RWPE2 (cell line): ENCODE measurements around the gene MOCOS.
"Not testable (repeated sequence)": the region's sequence is repeated elsewhere in the genome, so short reads cannot be mapped to it uniquely, and the experiment has no call there.

Experiments
- ATAC-seq: fragments of 200-7000 bp; cut with Tn5 transposase; 3 replicates; pipeline ENCODE4 v1.9.1; 2021; ENCODE audit warnings: low read depth
- DNase-seq: peaks from one replicate; pipeline ENCODE4 v3.0.0-alpha.2; 2020; ENCODE audit warnings: low spot score
- H3K27ac ChIP-seq: fragments of 450-650 bp; 2 replicates; pipeline ENCODE4 v1.5.1; 2017; ENCODE audit warnings: mild to moderate bottlenecking; ENCODE audit not compliant: poor library complexity, severe bottlenecking
- H3K27me3 ChIP-seq: fragments of 250-450 bp; sonication (Bioruptor Pico); 2 replicates; pipeline ENCODE4 v1.5.1; 2021; ENCODE audit warnings: mild to moderate bottlenecking, moderate library complexity; ENCODE audit not compliant: insufficient read depth, poor library complexity, severe bottlenecking
- H3K36me3 ChIP-seq: fragments of 250-450 bp; sonication (Bioruptor Pico); 2 replicates; pipeline ENCODE4 v1.5.1; 2020; ENCODE audit warnings: low read depth, mild to moderate bottlenecking, moderate library complexity
- H3K4me1 ChIP-seq: fragments of 250-450 bp; sonication (Bioruptor Pico); 2 replicates; pipeline ENCODE4 v1.5.1; 2021; ENCODE audit warnings: mild to moderate bottlenecking, moderate library complexity; ENCODE audit not compliant: insufficient read depth, poor library complexity, severe bottlenecking
- H3K4me3 ChIP-seq: fragments of 250-450 bp; sonication (Bioruptor Pico); 2 replicates; pipeline ENCODE4 v1.5.1; 2021; ENCODE audit warnings: mild to moderate bottlenecking, moderate library complexity; ENCODE audit not compliant: severe bottlenecking
- H3K9me3 ChIP-seq: fragments of 250-450 bp; sonication (Bioruptor Pico); 2 replicates; pipeline ENCODE4 v1.5.1; 2021; ENCODE audit warnings: mild to moderate bottlenecking, moderate library complexity; ENCODE audit not compliant: severe bottlenecking
- TF ChIP-seq, protein P1 (sequence below): fragments of 450-650 bp; IDR thresholded peaks from one replicate; pipeline ENCODE4 v1.5.1; 2017; ENCODE audit warnings: mild to moderate bottlenecking, moderate library complexity; ENCODE audit not compliant: poor library complexity, severe bottlenecking

MOCOS gene

DNA sequence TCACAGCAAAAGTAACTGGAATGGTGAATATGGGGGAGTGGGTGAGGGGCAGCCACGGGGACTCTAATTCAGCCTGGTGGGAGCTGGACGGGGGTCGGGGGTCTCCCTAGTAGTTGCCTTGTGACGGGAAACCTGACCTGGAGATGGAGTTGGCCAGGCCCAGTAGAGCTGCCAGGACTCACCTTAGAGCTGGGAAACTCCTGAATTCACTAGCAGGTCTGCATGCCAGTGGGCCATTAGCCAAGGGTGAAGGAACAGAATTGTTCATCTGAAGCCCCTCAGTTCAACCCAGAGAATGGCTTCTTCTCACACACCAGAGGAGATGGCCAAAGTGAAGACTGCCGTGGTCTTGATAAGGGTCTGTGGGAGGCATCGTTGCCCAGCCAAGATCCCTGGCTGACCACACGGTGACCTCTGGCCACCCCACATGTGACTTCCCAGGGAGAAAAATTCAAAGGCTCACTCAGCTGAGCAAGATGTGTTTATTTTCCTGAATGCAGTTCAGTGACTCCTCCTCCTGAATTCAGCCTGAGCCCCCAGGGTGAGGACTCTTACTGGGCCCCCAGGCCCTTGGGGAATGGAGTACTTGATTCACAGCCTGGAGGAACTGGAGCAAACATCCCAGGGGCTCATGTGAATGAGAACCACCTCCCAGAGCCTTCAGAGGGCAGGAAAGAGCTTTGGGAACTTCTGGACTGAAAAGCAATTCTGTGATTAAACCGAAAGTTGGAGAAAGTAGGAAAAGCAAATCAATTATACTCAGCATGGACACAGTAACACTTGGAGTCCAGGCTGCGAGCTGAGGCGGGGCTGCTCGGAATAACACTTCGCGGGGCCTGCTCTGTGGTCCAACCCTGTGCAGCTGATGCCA is 25.2 kb downstream of the MOCOS start:
- no peaks in the 10 kb centered on the region for H3K9me3 ChIP-seq
- TF ChIP-seq, protein P1, sequence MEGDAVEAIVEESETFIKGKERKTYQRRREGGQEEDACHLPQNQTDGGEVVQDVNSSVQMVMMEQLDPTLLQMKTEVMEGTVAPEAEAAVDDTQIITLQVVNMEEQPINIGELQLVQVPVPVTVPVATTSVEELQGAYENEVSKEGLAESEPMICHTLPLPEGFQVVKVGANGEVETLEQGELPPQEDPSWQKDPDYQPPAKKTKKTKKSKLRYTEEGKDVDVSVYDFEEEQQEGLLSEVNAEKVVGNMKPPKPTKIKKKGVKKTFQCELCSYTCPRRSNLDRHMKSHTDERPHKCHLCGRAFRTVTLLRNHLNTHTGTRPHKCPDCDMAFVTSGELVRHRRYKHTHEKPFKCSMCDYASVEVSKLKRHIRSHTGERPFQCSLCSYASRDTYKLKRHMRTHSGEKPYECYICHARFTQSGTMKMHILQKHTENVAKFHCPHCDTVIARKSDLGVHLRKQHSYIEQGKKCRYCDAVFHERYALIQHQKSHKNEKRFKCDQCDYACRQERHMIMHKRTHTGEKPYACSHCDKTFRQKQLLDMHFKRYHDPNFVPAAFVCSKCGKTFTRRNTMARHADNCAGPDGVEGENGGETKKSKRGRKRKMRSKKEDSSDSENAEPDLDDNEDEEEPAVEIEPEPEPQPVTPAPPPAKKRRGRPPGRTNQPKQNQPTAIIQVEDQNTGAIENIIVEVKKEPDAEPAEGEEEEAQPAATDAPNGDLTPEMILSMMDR = no peak
- DNase-seq = no peak

DNA sequence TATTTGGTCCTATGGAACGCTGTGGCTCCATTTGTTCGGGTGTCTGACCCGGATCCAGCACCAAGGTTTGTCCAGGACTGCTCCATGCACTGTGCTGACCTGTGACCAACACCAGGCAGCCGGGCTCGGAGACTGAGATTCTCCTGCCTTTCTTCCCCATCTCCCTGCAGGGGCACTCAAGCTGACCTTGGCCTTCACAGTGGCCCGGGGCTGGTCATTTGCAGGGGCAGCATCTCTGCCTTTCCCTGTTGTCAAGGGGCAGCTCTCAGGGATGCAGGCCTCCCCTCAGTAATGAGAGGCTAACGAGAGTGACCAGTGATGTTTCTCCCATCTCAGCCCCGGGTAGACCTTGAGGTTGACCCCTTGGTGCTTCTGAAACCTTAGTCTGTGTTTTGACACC is 27.5 kb downstream of the MOCOS start:
- Histone ChIP-seq H3K27me3 (no peaks in the 10 kb centered on the region), H3K36me3 (peaks cover 73% of the 10 kb centered on the region), H3K27ac (no peak overlapping the region), H3K9me3 (no peaks in the 10 kb centered on the region), H3K4me3 (no peak overlapping the region), H3K4me1 (no peaks in the 10 kb centered on the region)
- TF ChIP-seq, protein P1 = no peak
- ATAC-seq = no peak
- no peak for DNase-seq

More for the DNA sequence above, 25.2 kb downstream of the MOCOS start:
- no peaks in the 10 kb centered on the region for H3K27me3 ChIP-seq
- H3K4me3 ChIP-seq = no peak overlapping the region
- H3K36me3 ChIP-seq = peaks cover 83% of the 10 kb centered on the region
- no peak for ATAC-seq
- no peaks in the 10 kb centered on the region for H3K4me1 ChIP-seq
- H3K27ac ChIP-seq = no peak overlapping the region

DNA sequence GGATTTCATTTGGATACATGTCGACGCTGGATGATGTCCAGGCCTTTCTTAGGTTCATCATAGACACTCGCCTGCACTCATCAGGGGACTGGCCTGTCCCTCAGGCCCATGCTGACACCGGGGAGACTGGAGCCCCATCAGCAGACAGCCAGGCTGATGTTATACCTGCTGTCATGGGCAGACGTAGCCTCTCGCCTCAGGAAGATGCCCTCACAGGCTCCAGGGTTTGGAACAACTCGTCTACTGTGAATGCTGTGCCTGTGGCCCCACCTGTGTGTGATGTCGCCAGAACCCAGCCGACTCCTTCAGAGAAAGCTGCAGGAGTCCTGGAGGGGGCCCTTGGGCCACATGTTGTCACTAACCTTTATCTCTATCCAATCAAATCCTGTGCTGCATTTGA is 28.3 kb downstream of the MOCOS start:
- ATAC-seq = no peak
- no peak for DNase-seq
- Histone ChIP-seq H3K9me3 (no peaks in the 10 kb centered on the region), H3K36me3 (peaks cover 68% of the 10 kb centered on the region), H3K27me3 (no peaks in the 10 kb centered on the region), H3K4me3 (no peak overlapping the region), H3K27ac (no peak overlapping the region), H3K4me1 (no peaks in the 10 kb centered on the region)
- TF ChIP-seq, protein P1 = no peak

DNA sequence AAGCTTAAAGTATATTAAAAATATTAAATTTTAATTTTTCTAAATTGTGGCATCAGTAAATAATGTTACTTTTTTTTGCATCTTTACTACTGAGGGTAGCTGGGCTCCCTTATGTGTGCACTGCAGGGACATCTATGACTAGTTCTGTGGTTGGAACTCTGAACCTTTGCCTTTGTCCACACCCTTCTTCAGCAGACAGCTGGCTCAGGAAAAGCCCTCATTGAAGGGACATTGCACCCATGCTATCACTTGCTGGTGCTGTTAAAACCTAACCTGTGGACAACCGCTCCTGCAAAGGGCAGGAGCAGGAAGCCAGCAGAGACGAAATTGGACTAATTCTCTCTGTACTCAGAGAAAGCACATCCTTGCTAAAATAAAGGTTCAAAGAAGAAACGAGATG is 30.1 kb downstream of the MOCOS start:
- Histone ChIP-seq H3K27ac (no peak overlapping the region), H3K4me1 (no peaks in the 10 kb centered on the region), H3K9me3 (no peaks in the 10 kb centered on the region), H3K36me3 (peaks cover 59% of the 10 kb centered on the region), H3K4me3 (no peak overlapping the region), H3K27me3 (no peaks in the 10 kb centered on the region)
- ATAC-seq = no peak
- TF ChIP-seq, protein P1 = no peak
- DNase-seq = no peak

DNA sequence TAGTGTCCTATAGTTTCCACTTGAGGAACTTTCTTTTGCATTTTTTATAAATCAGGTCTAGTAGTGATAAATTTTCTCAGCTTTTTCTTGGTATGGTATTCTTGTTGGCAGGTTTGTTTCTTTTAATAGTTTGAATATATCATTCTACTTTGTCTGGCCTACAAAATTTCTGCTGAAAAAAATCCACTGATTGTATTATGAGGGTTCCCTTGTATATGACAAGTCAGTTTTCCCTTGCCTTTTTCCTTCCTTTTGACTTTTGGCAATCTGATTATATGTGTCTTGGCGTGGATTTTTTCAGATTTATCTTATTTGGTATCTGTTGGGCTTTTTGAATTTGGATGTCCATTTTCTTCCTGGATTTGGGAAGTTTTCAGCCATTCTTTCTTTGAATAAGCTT is 41.9 kb downstream of the MOCOS start:
- Histone ChIP-seq H3K36me3 (peaks cover 92% of the 10 kb centered on the region), H3K9me3 (peaks cover 3% of the 10 kb centered on the region), H3K27ac (no peak overlapping the region), H3K4me3 (no peak overlapping the region), H3K27me3 (no peaks in the 10 kb centered on the region), H3K4me1 (no peaks in the 10 kb centered on the region)
- TF ChIP-seq, protein P1 = no peak
- DNase-seq (no peak), ATAC-seq (no peak)

DNA sequence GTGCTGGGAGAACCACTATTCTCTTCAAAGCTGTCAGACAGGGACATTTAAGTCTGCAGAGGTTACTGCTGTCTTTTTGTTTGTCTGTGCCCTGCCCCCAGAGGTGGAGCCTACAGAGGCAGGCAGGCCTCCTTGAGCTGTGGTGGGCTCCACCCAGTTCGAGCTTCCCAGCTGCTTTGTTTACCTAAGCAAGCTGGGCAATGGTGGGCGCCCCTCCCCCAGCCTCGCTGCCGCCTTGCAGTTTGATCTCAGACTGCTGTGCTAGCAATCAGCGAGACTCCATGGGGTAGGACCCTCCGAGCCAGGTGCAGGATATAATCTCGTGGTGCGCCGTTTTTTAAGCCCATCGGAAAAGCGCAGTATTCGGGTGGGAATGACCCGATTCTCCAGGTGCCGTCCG is 53.2 kb downstream of the MOCOS start:
- not testable (repeated sequence) for DNase-seq, H3K27ac ChIP-seq, H3K4me3 ChIP-seq

More for the DNA sequence above, 53.2 kb downstream of the MOCOS start:
- not testable (repeated sequence) for H3K27me3 ChIP-seq, ATAC-seq, H3K9me3 ChIP-seq, H3K4me1 ChIP-seq
- H3K36me3 ChIP-seq = peaks cover 25% of the 10 kb centered on the region; the same call in 1 of the 2 replicates
